Panc1 (cell line): ENCODE measurements around the gene SAP30BP.

Experiments
- CTCF ChIP-seq: fragments of 450-650 bp; IDR thresholded peaks from 2 replicates; pipeline ENCODE4 v1.5.1; 2017; ENCODE audit warnings: mild to moderate bottlenecking
- POLR2AphosphoS5 ChIP-seq: IDR thresholded peaks from 2 replicates; pipeline ENCODE4 v1.6.1; 2012; ENCODE audit warnings: mild to moderate bottlenecking, low read depth, low read length, moderate library complexity
- TCF7L2 ChIP-seq: IDR thresholded peaks from 2 replicates; pipeline ENCODE4 v1.6.1; 2011; ENCODE audit warnings: mild to moderate bottlenecking, low read depth, low read length, inconsistent platforms

GRCh38 chr17:75722076-75722475 lies 54.9 kb downstream of the SAP30BP start:
- TF ChIP-seq CTCF (no peak), POLR2AphosphoS5 (no peak), TCF7L2 (no peak)
